Gastrocnemius medialis (tissue), 4 donors: Measurements from ENCODE around the gene BBS10. TPM values are rescaled to one million over a fixed set of nuclear protein-coding genes. Genes with fewer than 3 reads are reported as not detected.
A peak's percentile ranks its signal among the peaks of the same experiment; 100 is the strongest.
"Not testable (repeated sequence)": the region's sequence is repeated elsewhere in the genome, so short reads cannot be mapped to it uniquely, and the experiment has no call there.

ENCODE experiments used
- ATAC-seq, 2 donors: fragments of 150-250 bp; one replicate each; pipeline ENCODE4 v1.9.1; 2016
- DNase-seq, 2 donors: peaks; one replicate each; pipeline ENCODE4 v3.0.0-alpha.2; 2019
- H3K27ac ChIP-seq, 4 donors: fragments of 200-600 bp; sonication (generic); 1 replicate in 1 of 4; 2 replicates in 3 of 4; pipeline ENCODE4 v1.5.1; 2016 to 2018; ENCODE audit warnings: mild to moderate bottlenecking in 2 of 4, moderate library complexity in 1 of 4
- H3K27me3 ChIP-seq, 3 donors: fragments of 200-600 bp; sonication (generic) in 2 of 3; 1 replicate in 1 of 3; 2 replicates in 2 of 3; pipeline versions ENCODE4 v1.5.1 to v1.6.0; 2016 to 2019; ENCODE audit warnings: mild to moderate bottlenecking in 1 of 3, moderate library complexity in 1 of 3
- H3K36me3 ChIP-seq, 2 donors: fragments of 200-600 bp; sonication (generic) in 1 of 2; one replicate each; pipeline ENCODE4 v1.5.1; 2017 to 2018
- H3K4me1 ChIP-seq, 2 donors: fragments of 200-600 bp; sonication (generic) in 1 of 2; one replicate each; pipeline ENCODE4 v1.5.1; 2016 to 2017; ENCODE audit warnings: mild to moderate bottlenecking in 2 of 2
- H3K4me3 ChIP-seq, 4 donors: fragments of 200-600 bp; sonication (generic) in 3 of 4; 1 replicate in 1 of 4; 2 replicates in 3 of 4; pipeline ENCODE4 v1.5.1; 2016 to 2019; ENCODE audit warnings: mild to moderate bottlenecking in 2 of 4
- H3K9me3 ChIP-seq, 3 donors: fragments of 200-600 bp; sonication (generic) in 2 of 3; 1 replicate in 1 of 3; 2 replicates in 2 of 3; pipeline ENCODE4 v1.5.1; 2016 to 2019
- POLR2A ChIP-seq, 2 donors: fragments of 450-650 bp; IDR thresholded peaks; one replicate each; pipeline ENCODE4 v1.6.1; 2017; ENCODE audit warnings: antibody characterized with exemption in 2 of 2, mild to moderate bottlenecking in 2 of 2, moderate library complexity in 2 of 2
- in situ Hi-C, 4 donors: fragments of 200-750 bp; cut with MboI; loops; one replicate each; pipeline versions ENCODE4 v1.15.0 to v1.8.0; 2017; ENCODE audit warnings: low sequenced_read_pairs in 4 of 4
- intact Hi-C: fragments of 100-400 bp; cut with DNase I; formaldehyde crosslinking; loops from one replicate; pipeline ENCODE4 v1.15.1; 2023; ENCODE audit warnings: low total_unique reads
- total RNA-seq, 4 donors: library from RNA; depleted of rRNA; stranded (reverse); fragments of >200 nt; gene quantifications; one replicate each; pipeline versions ENCODE4 v1.1.0 to v1.2.3, GENCODE V29; 2016
- TF ChIP-seq, protein P1 (sequence below), 5 experiments: fragments of 450-650 bp in 3 of 5; fragments of 200-600 bp in 2 of 5; sonication (generic) in 2 of 5; IDR thresholded peaks in 4 of 5; conservative IDR thresholded peaks in 1 of 5; 1 replicate in 4 of 5; 2 replicates in 1 of 5; pipeline ENCODE4 v1.5.1; 2016 to 2019; ENCODE audit warnings: antibody characterized with exemption in 5 of 5, mild to moderate bottlenecking in 3 of 5, moderate library complexity in 3 of 5

Gene BBS10
- total RNA-seq, 4 donors from 2014 or later = 9.0 to 17.5 (median 11.5) TPM

DNA sequence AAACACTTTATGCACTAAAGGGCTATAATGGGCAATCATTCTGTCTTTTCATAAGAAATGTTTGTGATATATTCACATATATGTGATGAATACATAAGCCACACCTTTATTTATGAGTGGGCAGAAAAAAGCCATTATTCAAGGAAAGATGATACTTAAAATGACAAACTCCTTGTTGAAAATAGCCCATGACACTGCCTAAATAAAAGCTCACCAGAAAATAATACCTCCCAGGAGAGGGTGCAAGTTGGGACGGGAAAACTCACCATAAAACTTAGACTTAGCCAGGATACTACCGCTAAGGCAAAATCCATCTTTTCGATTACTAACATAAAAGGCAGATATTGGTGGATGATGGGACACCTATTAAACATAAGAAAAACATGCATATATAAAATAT lies 35.8 kb upstream of the BBS10 start:
- peaks cover 19% of the 10 kb centered on the region in 2 donors for H3K4me1 ChIP-seq
- in situ Hi-C loops = loop anchor here in 1 of 4 donors (25.0 kb wide), 1 partner anchor 178 kb away; the partner anchor contains the start of gene OSBPL8
- no peak for DNase-seq
- H3K36me3 ChIP-seq = peaks cover 0 to 44% of the 10 kb centered on the region in 2 donors
- H3K9me3 ChIP-seq = no peaks in the 10 kb centered on the region
- intact Hi-C loops = loop anchor here (5.0 to 10.0 kb wide), 3 partner anchors 73 to 201 kb away; partner anchors contain the start of gene OSBPL8
- peak in 1 of 2 donors; percentile 78 for ATAC-seq
- H3K27me3 ChIP-seq = no peaks in the 10 kb centered on the region
- no peak for TF ChIP-seq POLR2A (IDR thresholded peaks at IDR 0.05)
- TF ChIP-seq, protein P1, sequence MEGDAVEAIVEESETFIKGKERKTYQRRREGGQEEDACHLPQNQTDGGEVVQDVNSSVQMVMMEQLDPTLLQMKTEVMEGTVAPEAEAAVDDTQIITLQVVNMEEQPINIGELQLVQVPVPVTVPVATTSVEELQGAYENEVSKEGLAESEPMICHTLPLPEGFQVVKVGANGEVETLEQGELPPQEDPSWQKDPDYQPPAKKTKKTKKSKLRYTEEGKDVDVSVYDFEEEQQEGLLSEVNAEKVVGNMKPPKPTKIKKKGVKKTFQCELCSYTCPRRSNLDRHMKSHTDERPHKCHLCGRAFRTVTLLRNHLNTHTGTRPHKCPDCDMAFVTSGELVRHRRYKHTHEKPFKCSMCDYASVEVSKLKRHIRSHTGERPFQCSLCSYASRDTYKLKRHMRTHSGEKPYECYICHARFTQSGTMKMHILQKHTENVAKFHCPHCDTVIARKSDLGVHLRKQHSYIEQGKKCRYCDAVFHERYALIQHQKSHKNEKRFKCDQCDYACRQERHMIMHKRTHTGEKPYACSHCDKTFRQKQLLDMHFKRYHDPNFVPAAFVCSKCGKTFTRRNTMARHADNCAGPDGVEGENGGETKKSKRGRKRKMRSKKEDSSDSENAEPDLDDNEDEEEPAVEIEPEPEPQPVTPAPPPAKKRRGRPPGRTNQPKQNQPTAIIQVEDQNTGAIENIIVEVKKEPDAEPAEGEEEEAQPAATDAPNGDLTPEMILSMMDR (IDR thresholded peaks at IDR 0.05 in 4 of 5, conservative IDR thresholded peaks at IDR 0.05 in 1 of 5) = no peak
- H3K27ac ChIP-seq = peak overlapping the region in 3 of 4 donors; percentile 45 to 57 (median 45)
- H3K4me3 ChIP-seq = no peak overlapping the region

DNA sequence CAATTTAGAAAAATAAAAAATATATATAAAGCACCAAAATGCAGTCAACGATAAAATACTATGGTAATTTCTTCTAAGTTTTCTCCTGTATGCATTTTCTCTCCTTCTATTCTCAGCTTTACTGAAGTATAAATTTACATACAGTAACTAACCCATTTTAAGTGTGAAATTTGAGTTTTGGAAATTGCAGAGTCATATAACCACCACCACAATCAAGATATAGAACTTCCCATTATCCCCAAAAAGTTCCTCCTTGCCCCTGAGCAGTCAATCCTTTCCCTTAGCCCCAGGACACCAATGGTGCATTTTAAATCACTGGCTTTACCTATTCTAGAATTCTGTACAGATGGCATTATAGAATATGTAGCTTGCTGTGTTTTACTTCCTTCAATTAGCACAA lies 31.0 kb upstream of the BBS10 start:
- Histone ChIP-seq H3K27me3 (no peaks in the 10 kb centered on the region), H3K36me3 (peaks cover 0 to 67% of the 10 kb centered on the region in 2 donors), H3K4me3 (no peak overlapping the region), H3K9me3 (no peaks in the 10 kb centered on the region), H3K4me1 (peaks cover 7 to 10% of the 10 kb centered on the region in 2 donors), H3K27ac (no peak overlapping the region)
- ATAC-seq = no peak
- in situ Hi-C loops (loop anchor here in 1 of 4 donors (25.0 kb wide), 1 partner anchor 183 kb away; the partner anchor contains the start of gene OSBPL8), intact Hi-C loops (no loop called here)
- no peak for DNase-seq
- TF ChIP-seq POLR2A (IDR thresholded peaks at IDR 0.05) = no peak
- TF ChIP-seq, protein P1 (IDR thresholded peaks at IDR 0.05 in 4 of 5, conservative IDR thresholded peaks at IDR 0.05 in 1 of 5) = no peak

DNA sequence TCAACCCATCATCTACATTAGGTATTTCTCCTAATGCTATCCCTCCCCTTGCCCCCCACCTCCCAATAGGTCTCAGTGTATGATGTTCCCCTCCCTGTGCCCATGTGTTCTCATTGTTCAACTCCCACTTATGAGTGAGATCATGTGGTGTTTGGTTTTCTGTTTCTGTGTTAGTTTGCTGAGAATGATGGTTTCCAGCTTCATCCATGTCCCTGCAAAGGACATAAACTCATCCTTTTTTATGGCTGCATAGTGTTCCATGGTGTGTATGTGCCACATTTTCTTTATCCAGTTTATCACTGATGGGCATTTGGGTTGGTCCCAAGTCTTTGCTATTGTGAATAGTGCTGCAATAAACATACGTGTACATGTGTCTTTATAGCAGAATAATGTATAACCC lies 28.7 kb upstream of the BBS10 start:
- H3K4me1 ChIP-seq, H3K4me3 ChIP-seq, H3K27me3 ChIP-seq, H3K9me3 ChIP-seq, ATAC-seq, intact Hi-C loops, DNase-seq, H3K27ac ChIP-seq: not testable (repeated sequence)
- in situ Hi-C loops = loop anchor here in 1 of 4 donors (25.0 kb wide), 1 partner anchor 185 kb away; the partner anchor contains the start of gene OSBPL8
- peaks cover 0 to 67% of the 10 kb centered on the region in 2 donors for H3K36me3 ChIP-seq

DNA sequence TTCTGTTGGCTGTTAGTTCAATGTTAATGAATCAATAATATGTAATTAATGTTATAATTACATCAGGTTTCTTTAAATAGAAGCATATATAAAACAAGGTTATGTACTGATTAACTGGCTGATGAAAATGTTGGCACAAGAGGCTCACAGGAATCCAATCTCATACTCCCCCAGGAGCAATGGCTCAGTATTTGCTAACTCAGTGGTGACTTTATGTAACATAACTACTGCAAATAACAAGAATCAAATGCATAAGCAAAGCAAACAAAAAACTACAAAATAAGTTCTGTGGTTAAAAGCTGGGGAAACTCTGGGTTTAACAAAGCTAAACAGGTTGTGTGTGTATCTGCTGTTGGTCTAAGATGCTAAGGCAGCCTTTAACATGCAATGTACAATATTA lies 27.7 kb upstream of the BBS10 start:
- no peak for ATAC-seq
- Histone ChIP-seq H3K4me3 (no peak overlapping the region), H3K27ac (no peak overlapping the region), H3K4me1 (no peaks in the 10 kb centered on the region), H3K36me3 (peaks cover 0 to 76% of the 10 kb centered on the region in 2 donors), H3K9me3 (no peaks in the 10 kb centered on the region), H3K27me3 (no peaks in the 10 kb centered on the region)
- no peak for DNase-seq
- in situ Hi-C loops = loop anchor here in 1 of 4 donors (25.0 kb wide), 1 partner anchor 186 kb away; the partner anchor contains the start of gene OSBPL8
- TF ChIP-seq POLR2A (IDR thresholded peaks at IDR 0.05) = no peak
- TF ChIP-seq, protein P1 (IDR thresholded peaks at IDR 0.05 in 4 of 5, conservative IDR thresholded peaks at IDR 0.05 in 1 of 5) = no peak
- intact Hi-C loops = no loop called here

DNA sequence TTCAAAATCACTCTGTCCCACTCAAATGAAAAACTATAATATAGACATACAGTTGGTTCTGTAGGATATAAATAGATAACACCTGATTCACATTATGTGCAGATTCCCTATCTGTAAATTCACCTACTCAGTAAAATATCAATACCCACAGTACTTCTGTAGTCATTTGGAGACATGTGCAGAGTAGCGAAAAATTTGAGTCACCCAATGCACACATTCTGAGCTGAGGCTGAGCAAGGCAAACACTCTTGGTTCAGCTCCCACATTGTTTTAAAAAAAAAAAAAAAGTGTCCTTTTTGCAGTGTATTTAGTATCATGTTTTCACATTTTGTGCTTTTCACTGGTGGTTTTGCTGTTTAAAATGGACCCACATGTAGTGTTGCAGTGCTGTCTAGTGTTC lies 27.3 kb upstream of the BBS10 start:
- no peaks in the 10 kb centered on the region for H3K27me3 ChIP-seq
- no peak overlapping the region for H3K27ac ChIP-seq
- in situ Hi-C loops (loop anchor here in 1 of 4 donors (25.0 kb wide), 1 partner anchor 187 kb away; the partner anchor contains the start of gene OSBPL8), intact Hi-C loops (no loop called here)
- DNase-seq (no peak), ATAC-seq (no peak)
- H3K36me3 ChIP-seq = peaks cover 0 to 80% of the 10 kb centered on the region in 2 donors
- H3K4me1 ChIP-seq = no peaks in the 10 kb centered on the region
- H3K4me3 ChIP-seq = no peak overlapping the region
- no peaks in the 10 kb centered on the region for H3K9me3 ChIP-seq
- no peak for TF ChIP-seq POLR2A (IDR thresholded peaks at IDR 0.05)
- TF ChIP-seq, protein P1 (IDR thresholded peaks at IDR 0.05 in 4 of 5, conservative IDR thresholded peaks at IDR 0.05 in 1 of 5) = no peak
